Neural progenitor cell (in vitro differentiated cells): ENCODE data around the gene GLIS2. TPM values are rescaled to one million over a fixed set of nuclear protein-coding genes. Genes with fewer than 3 reads are reported as not detected.

Source experiments
- DNase-seq: peaks from one replicate; pipeline ENCODE4 v3.0.0-alpha.2; 2016; ENCODE audit warnings: low spot score
- H2AFZ ChIP-seq: fragments of 200-600 bp; sonication (generic); replicated peaks from 2 replicates; pipeline ENCODE4 v1.6.1; 2016; ENCODE audit warnings: antibody characterized with exemption
- H3F3A ChIP-seq: fragments of 200-600 bp; sonication (generic); 2 replicates; pipeline ENCODE4 v1.6.1; 2016; ENCODE audit warnings: antibody characterized with exemption, low read depth
- H3K27ac ChIP-seq: fragments of 200-600 bp; sonication (generic); 2 replicates; pipeline ENCODE4 v1.5.1; 2016; ENCODE audit warnings: mild to moderate bottlenecking
- H3K27me3 ChIP-seq: fragments of 200-600 bp; sonication (generic); 2 replicates; pipeline ENCODE4 v1.6.1; 2016; ENCODE audit warnings: mild to moderate bottlenecking, moderate library complexity
- H3K36me3 ChIP-seq: fragments of 200-600 bp; sonication (generic); 2 replicates; pipeline ENCODE4 v1.5.1; 2016
- H3K4me1 ChIP-seq: fragments of 200-600 bp; sonication (generic); 2 replicates; pipeline ENCODE4 v1.6.1; 2016; ENCODE audit warnings: mixed run types
- H3K4me2 ChIP-seq: fragments of 200-600 bp; sonication (generic); 2 replicates; pipeline ENCODE4 v1.6.1; 2016
- H3K4me3 ChIP-seq: fragments of 200-600 bp; sonication (generic); 2 replicates; pipeline ENCODE4 v1.5.1; 2016
- H3K79me2 ChIP-seq: fragments of 200-600 bp; sonication (generic); 2 replicates; pipeline ENCODE4 v1.6.1; 2016; ENCODE audit warnings: low read depth
- H3K9ac ChIP-seq: fragments of 200-600 bp; sonication (generic); 2 replicates; pipeline ENCODE4 v1.6.1; 2016
- H3K9me3 ChIP-seq: fragments of 200-600 bp; sonication (generic); 2 replicates; pipeline ENCODE4 v1.5.1; 2016; ENCODE audit warnings: low read depth
- H4K20me1 ChIP-seq: fragments of 200-600 bp; sonication (generic); 2 replicates; pipeline ENCODE4 v1.6.1; 2016; ENCODE audit warnings: low read depth
- H3K27ac Mint-ChIP-seq: 3 replicates; pipeline ENCODE4 v1.8.0; 2021; ENCODE audit warnings: mixed read lengths
- H3K27me3 Mint-ChIP-seq: 2 replicates; pipeline ENCODE4 v1.8.0; 2022; ENCODE audit warnings: low read depth, mild to moderate bottlenecking, inconsistent platforms, moderate library complexity, mixed read lengths; ENCODE audit not compliant: insufficient read depth
- H3K36me3 Mint-ChIP-seq: 3 replicates; pipeline ENCODE4 v1.8.0; 2021; ENCODE audit warnings: mixed read lengths
- H3K4me1 Mint-ChIP-seq: 3 replicates; pipeline ENCODE4 v1.8.0; 2021; ENCODE audit warnings: mixed read lengths
- H3K4me3 Mint-ChIP-seq: 3 replicates; pipeline ENCODE4 v1.8.0; 2021; ENCODE audit warnings: mild to moderate bottlenecking, moderate library complexity, mixed read lengths
- H3K9me3 Mint-ChIP-seq: 3 replicates; pipeline ENCODE4 v1.8.0; 2020; ENCODE audit warnings: mixed read lengths
- EZH2 ChIP-seq: fragments of 200-600 bp; sonication (generic); IDR thresholded peaks from 2 replicates; pipeline ENCODE4 v1.6.1; 2017; ENCODE audit warnings: antibody characterized with exemption, mild to moderate bottlenecking, moderate library complexity
- EZH2phosphoT487 ChIP-seq: fragments of 200-600 bp; sonication (generic); IDR thresholded peaks from 2 replicates; pipeline ENCODE4 v1.6.1; 2017; ENCODE audit warnings: antibody characterized with exemption
- total RNA-seq: library from RNA; depleted of rRNA; stranded (reverse); fragments of >200 nt; gene quantifications from 2 replicates; pipeline ENCODE4 v1.2.3, GENCODE V29; 2015; ENCODE audit warnings: low replicate concordance
- TF ChIP-seq, protein P1 (sequence below): fragments of 200-600 bp; sonication (generic); IDR thresholded peaks from 2 replicates; pipeline ENCODE4 v1.5.1; 2017; ENCODE audit warnings: antibody characterized with exemption, mild to moderate bottlenecking

GLIS2 gene
- total RNA-seq, 1 donor from 2014 or later = 0.15 TPM

DNA sequence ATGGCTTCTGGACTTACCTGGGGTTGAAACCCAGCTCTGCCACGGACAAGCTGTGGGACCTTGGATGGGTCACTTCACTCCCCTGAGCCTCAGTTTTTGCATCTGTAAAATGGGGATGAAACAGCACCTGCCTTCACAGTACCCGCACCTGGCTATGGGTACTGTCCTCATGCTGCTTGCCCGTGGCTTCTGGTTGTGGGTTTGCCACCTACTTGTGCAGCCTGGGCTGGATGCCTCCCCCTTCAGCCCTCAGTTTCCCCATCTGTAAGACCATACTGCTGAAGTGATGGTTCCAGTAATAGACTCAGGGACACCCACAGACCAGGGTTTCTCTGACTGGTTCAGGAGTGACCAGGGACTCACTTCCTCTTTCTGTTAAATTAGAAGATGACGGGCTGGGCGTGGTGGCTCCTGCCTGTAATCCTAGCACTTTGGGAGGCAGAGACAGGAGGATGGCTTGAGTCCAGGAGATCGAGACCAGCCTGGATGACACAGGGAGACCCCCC, 9.4 kb downstream of the GLIS2 start:
- Histone ChIP-seq H3K27me3 (no peaks in the 10 kb centered on the region), H4K20me1 (peaks cover 85% of the 10 kb centered on the region), H3F3A (peaks cover 31% of the 10 kb centered on the region), H3K9ac (no peak overlapping the region), H3K79me2 (peaks cover 22% of the 10 kb centered on the region), H3K36me3 (no peaks in the 10 kb centered on the region), H2AFZ (no peak overlapping the region), H3K4me3 (no peak overlapping the region), H3K9me3 (no peaks in the 10 kb centered on the region), H3K27ac (no peak overlapping the region), H3K4me1 (peaks cover 12% of the 10 kb centered on the region), H3K4me2 (no peak overlapping the region)
- no peak for DNase-seq
- H3K4me3 Mint-ChIP-seq = no peak overlapping the region
- peaks cover 27% of the 10 kb centered on the region for H3K4me1 Mint-ChIP-seq
- H3K27me3 Mint-ChIP-seq = no peaks in the 10 kb centered on the region
- TF ChIP-seq EZH2phosphoT487 (no peak), EZH2 (no peak)
- H3K9me3 Mint-ChIP-seq = no peaks in the 10 kb centered on the region
- H3K27ac Mint-ChIP-seq = no peak overlapping the region
- no peaks in the 10 kb centered on the region for H3K36me3 Mint-ChIP-seq

DNA sequence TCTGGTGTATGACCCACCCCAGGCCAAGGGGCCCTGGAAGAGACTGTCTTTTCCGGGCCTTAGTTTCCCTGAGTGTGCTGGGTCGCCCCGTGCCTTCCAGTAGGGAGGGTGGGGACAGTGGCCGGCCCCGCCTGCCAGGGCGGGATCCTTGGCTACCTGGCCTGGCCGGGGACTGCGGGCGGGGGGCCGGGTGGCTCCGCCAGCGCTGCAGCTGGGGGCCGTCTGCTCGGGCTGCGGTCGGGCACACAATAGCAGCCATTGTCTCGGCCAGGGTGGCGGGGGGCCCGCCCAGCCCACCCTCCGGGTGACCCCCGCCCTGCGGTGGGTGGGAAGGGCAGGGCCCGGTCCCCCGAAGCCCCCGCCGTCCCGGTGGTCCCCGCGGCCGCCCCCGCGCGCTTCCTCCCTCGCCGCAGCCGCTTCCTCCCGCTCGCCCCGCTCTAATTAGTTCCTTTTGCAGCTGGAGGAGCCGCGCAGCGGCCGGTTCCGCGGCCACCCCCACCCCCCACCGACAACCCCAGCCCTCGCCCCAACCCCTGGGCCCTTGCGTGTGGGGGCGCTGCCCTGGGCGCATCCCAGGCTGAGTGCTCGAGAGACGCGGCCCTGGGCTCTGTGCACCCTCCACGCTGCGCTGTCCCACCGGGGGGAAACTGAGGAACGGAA, 11.6 kb downstream of the GLIS2 start:
- Mint-ChIP-seq H3K4me3 (no peak overlapping the region), H3K27me3 (no peaks in the 10 kb centered on the region), H3K9me3 (no peaks in the 10 kb centered on the region), H3K27ac (no peak overlapping the region), H3K4me1 (peaks cover 27% of the 10 kb centered on the region), H3K36me3 (no peaks in the 10 kb centered on the region)
- H3K4me2 ChIP-seq = peak overlapping the region; percentile 88
- TF ChIP-seq, protein P1, sequence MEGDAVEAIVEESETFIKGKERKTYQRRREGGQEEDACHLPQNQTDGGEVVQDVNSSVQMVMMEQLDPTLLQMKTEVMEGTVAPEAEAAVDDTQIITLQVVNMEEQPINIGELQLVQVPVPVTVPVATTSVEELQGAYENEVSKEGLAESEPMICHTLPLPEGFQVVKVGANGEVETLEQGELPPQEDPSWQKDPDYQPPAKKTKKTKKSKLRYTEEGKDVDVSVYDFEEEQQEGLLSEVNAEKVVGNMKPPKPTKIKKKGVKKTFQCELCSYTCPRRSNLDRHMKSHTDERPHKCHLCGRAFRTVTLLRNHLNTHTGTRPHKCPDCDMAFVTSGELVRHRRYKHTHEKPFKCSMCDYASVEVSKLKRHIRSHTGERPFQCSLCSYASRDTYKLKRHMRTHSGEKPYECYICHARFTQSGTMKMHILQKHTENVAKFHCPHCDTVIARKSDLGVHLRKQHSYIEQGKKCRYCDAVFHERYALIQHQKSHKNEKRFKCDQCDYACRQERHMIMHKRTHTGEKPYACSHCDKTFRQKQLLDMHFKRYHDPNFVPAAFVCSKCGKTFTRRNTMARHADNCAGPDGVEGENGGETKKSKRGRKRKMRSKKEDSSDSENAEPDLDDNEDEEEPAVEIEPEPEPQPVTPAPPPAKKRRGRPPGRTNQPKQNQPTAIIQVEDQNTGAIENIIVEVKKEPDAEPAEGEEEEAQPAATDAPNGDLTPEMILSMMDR = no peak
- TF ChIP-seq EZH2 (no peak), EZH2phosphoT487 (no peak)
- peaks cover 12% of the 10 kb centered on the region for H3K4me1 ChIP-seq
- H3K4me3 ChIP-seq = peak overlapping the region; percentile 54
- H3K9me3 ChIP-seq = no peaks in the 10 kb centered on the region
- no peak overlapping the region for H2AFZ ChIP-seq
- peaks cover 31% of the 10 kb centered on the region for H3F3A ChIP-seq
- peaks cover 22% of the 10 kb centered on the region for H3K79me2 ChIP-seq
- H3K27me3 ChIP-seq = no peaks in the 10 kb centered on the region
- no peak overlapping the region for H3K27ac ChIP-seq
- H4K20me1 ChIP-seq = peaks cover 68% of the 10 kb centered on the region
- peak; percentile 49 for DNase-seq
- no peak overlapping the region for H3K9ac ChIP-seq
- no peaks in the 10 kb centered on the region for H3K36me3 ChIP-seq

DNA sequence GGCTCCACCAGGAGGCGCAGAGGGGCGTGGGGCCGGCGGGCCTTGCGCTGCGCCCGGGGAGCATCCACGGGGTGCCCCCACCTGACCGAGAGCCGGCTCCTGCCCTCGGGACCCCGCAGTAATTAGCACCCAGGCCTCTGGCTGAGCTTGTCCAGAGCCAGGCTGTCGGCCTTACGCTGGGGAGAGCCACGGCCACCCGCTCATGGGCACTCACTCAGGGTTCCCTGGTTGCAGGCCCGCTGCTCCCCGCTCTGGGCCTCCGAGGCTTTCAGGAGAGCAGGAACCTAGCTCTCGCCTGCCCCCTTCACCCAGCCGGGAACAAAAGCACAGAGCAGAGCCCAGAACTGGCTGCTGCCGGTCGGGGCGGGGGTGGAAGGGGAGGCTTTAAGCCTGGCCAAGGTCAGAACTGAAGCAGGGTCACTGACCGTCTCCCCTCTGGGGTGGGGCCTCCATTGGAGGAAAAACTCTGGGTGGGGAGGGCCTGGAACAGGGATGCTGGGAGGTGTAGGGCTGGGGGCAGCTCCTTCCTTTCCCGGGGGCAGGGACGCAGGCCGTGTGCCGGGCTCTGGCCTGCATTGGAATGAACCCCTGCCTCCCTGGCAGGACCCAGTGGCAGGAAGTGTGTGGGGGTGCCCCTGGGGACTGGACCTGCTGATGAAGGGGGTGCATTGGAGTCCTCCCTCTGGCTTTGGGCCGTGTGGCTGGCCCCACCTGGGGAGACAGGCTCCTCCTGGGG, 12.3 kb downstream of the GLIS2 start:
- peak; percentile 94 for DNase-seq
- H4K20me1 ChIP-seq = peaks cover 64% of the 10 kb centered on the region
- H3F3A ChIP-seq = peaks cover 31% of the 10 kb centered on the region
- no peaks in the 10 kb centered on the region for H3K36me3 ChIP-seq
- H2AFZ ChIP-seq = no peak overlapping the region
- no peaks in the 10 kb centered on the region for H3K36me3 Mint-ChIP-seq
- H3K4me3 Mint-ChIP-seq = peak overlapping the region; percentile 65
- TF ChIP-seq EZH2phosphoT487 = no peak
- TF ChIP-seq, protein P1 = peak; percentile 60
- peaks cover 22% of the 10 kb centered on the region for H3K79me2 ChIP-seq
- H3K27ac ChIP-seq = no peak overlapping the region
- no peaks in the 10 kb centered on the region for H3K27me3 Mint-ChIP-seq
- H3K27me3 ChIP-seq = no peaks in the 10 kb centered on the region
- H3K9ac ChIP-seq = no peak overlapping the region
- no peaks in the 10 kb centered on the region for H3K9me3 Mint-ChIP-seq
- peaks cover 27% of the 10 kb centered on the region for H3K4me1 Mint-ChIP-seq
- H3K4me3 ChIP-seq = peak overlapping the region; percentile 54
- H3K4me1 ChIP-seq = peaks cover 12% of the 10 kb centered on the region
- H3K4me2 ChIP-seq = peak overlapping the region; percentile 88
- no peaks in the 10 kb centered on the region for H3K9me3 ChIP-seq
- peak overlapping the region; percentile 21 for H3K27ac Mint-ChIP-seq
